OCI-LY1 (cell line): ENCODE data around the gene SLC24A4.

Experiments
- H2AFZ ChIP-seq: fragments of 200-600 bp; sonication (generic), shearing (Covaris generic); 2 replicates; pipeline ENCODE4 v1.6.0; 2014; ENCODE audit warnings: antibody characterized with exemption, mild to moderate bottlenecking, low read length
- H3F3A ChIP-seq: fragments of 200-600 bp; sonication (generic), shearing (Covaris generic); 2 replicates; pipeline ENCODE4 v1.6.0; 2014; ENCODE audit warnings: mild to moderate bottlenecking, antibody characterized with exemption, low read length, moderate library complexity; ENCODE audit not compliant: insufficient read depth
- H3K27ac ChIP-seq: fragments of 200-600 bp; sonication (generic); 2 replicates; pipeline ENCODE4 v1.5.1; 2014; ENCODE audit warnings: low read length, mixed run types, mild to moderate bottlenecking, low read depth; ENCODE audit not compliant: poor library complexity, severe bottlenecking
- H3K27me3 ChIP-seq: fragments of 200-600 bp; sonication (generic); 2 replicates; pipeline ENCODE4 v1.6.0; 2014; ENCODE audit warnings: antibody characterized with exemption, mild to moderate bottlenecking, low read length, moderate library complexity; ENCODE audit not compliant: insufficient read depth
- H3K36me3 ChIP-seq: fragments of 200-600 bp; sonication (generic); 2 replicates; pipeline ENCODE4 v1.6.1; 2014; ENCODE audit warnings: mild to moderate bottlenecking, antibody characterized with exemption, low read length, moderate library complexity, mixed read lengths; ENCODE audit not compliant: insufficient read depth
- H3K4me1 ChIP-seq: fragments of 200-600 bp; sonication (generic); 2 replicates; pipeline ENCODE4 v1.5.1; 2014; ENCODE audit warnings: mild to moderate bottlenecking, low read length, moderate library complexity; ENCODE audit not compliant: insufficient read depth, severe bottlenecking
- H3K4me2 ChIP-seq: fragments of 200-600 bp; sonication (generic), shearing (Covaris generic); 2 replicates; pipeline ENCODE4 v1.6.1; 2014; ENCODE audit warnings: low read length
- H3K4me3 ChIP-seq: fragments of 200-600 bp; sonication (generic); 2 replicates; pipeline ENCODE4 v1.5.1; 2014; ENCODE audit warnings: low read length, low read depth, mild to moderate bottlenecking, mixed read lengths; ENCODE audit not compliant: poor library complexity, severe bottlenecking
- H3K79me2 ChIP-seq: fragments of 200-600 bp; shearing (Covaris generic); 2 replicates; pipeline ENCODE4 v1.6.1; 2016; ENCODE audit warnings: mixed run types, low read length, mixed read lengths; ENCODE audit not compliant: insufficient read depth
- H3K9ac ChIP-seq: fragments of 200-600 bp; sonication (generic), shearing (Covaris generic); 2 replicates; pipeline ENCODE4 v1.6.1; 2014; ENCODE audit warnings: mild to moderate bottlenecking, low read length, mixed read lengths
- H3K9me2 ChIP-seq: fragments of 200-600 bp; sonication (generic), shearing (Covaris generic); 2 replicates; pipeline ENCODE4 v1.6.1; 2014; ENCODE audit warnings: low read depth, mild to moderate bottlenecking, low read length, mixed read lengths
- H3K9me3 ChIP-seq: fragments of 200-600 bp; shearing (Covaris generic); 2 replicates; pipeline ENCODE4 v1.6.1; 2014; ENCODE audit warnings: low read length, mixed read lengths
- H4K20me1 ChIP-seq: fragments of 200-600 bp; sonication (generic), shearing (Covaris generic); 2 replicates; pipeline ENCODE4 v1.6.0; 2016; ENCODE audit warnings: mild to moderate bottlenecking, low read length; ENCODE audit not compliant: insufficient read depth
- CTCF ChIP-seq: fragments of 200-600 bp; sonication (generic), shearing (Covaris generic); IDR thresholded peaks from 2 replicates; pipeline ENCODE4 v1.5.1; 2017; ENCODE audit warnings: mild to moderate bottlenecking, antibody characterized with exemption, low read length, moderate library complexity, mixed read lengths
- EZH2 ChIP-seq: fragments of 200-600 bp; sonication (generic), shearing (Covaris generic); IDR thresholded peaks from 2 replicates; pipeline ENCODE4 v1.8.0; 2017; ENCODE audit warnings: borderline replicate concordance, mixed run types, mild to moderate bottlenecking, antibody characterized with exemption, low read length, moderate library complexity, mixed read lengths

SLC24A4 gene

GRCh38 chr14:92276074-92276473 is 46.9 kb upstream of the SLC24A4 start:
- no peaks in the 10 kb centered on the region for H4K20me1 ChIP-seq
- H3K4me2 ChIP-seq, result no peak overlapping the region
- H3K27me3 ChIP-seq, result no peaks in the 10 kb centered on the region
- H3K9me3 ChIP-seq, result no peaks in the 10 kb centered on the region
- H3K4me3 ChIP-seq, result no peak overlapping the region
- H2AFZ ChIP-seq, result no peak overlapping the region
- TF ChIP-seq CTCF, result no peak
- no peaks in the 10 kb centered on the region for H3K79me2 ChIP-seq
- no peaks in the 10 kb centered on the region for H3K4me1 ChIP-seq
- H3K27ac ChIP-seq, result no peak overlapping the region
- H3K36me3 ChIP-seq, result no peaks in the 10 kb centered on the region
- no peaks in the 10 kb centered on the region for H3K9me2 ChIP-seq
- no peak overlapping the region for H3K9ac ChIP-seq
- H3F3A ChIP-seq, result no peaks in the 10 kb centered on the region

GRCh38 chr14:92277031-92277430 is 45.9 kb upstream of the SLC24A4 start:
- Histone ChIP-seq H3K9ac (no peak overlapping the region), H3K27ac (no peak overlapping the region), H3K4me1 (no peaks in the 10 kb centered on the region), H2AFZ (no peak overlapping the region), H3K4me3 (no peak overlapping the region), H3K4me2 (no peak overlapping the region), H3K27me3 (no peaks in the 10 kb centered on the region), H3K79me2 (no peaks in the 10 kb centered on the region), H3K9me2 (no peaks in the 10 kb centered on the region), H3F3A (no peaks in the 10 kb centered on the region), H3K9me3 (no peaks in the 10 kb centered on the region), H3K36me3 (no peaks in the 10 kb centered on the region), H4K20me1 (no peaks in the 10 kb centered on the region)
- no peak for TF ChIP-seq CTCF
- TF ChIP-seq EZH2, result no peak

- Histone ChIP-seq H3K79me2 (no peaks in the 10 kb centered on the region), H3K9ac (no peak overlapping the region), H3K27ac (no peak overlapping the region), H2AFZ (no peak overlapping the region), H3K4me3 (no peak overlapping the region), H3K36me3 (no peaks in the 10 kb centered on the region), H3F3A (no peaks in the 10 kb centered on the region), H3K4me2 (no peak overlapping the region), H4K20me1 (no peaks in the 10 kb centered on the region), H3K9me2 (no peaks in the 10 kb centered on the region), H3K27me3 (no peaks in the 10 kb centered on the region), H3K4me1 (no peaks in the 10 kb centered on the region), H3K9me3 (no peaks in the 10 kb centered on the region)
- TF ChIP-seq CTCF (no peak), EZH2 (no peak)
Observed at GRCh38 chr14:92280554-92281262, 42.3 kb upstream of the SLC24A4 start.
